Choroid plexus epithelial cell (primary cell): ENCODE results near the gene UVSSA.
"Not testable (repeated sequence)": the region's sequence is repeated elsewhere in the genome, so short reads cannot be mapped to it uniquely, and the experiment has no call there.

Source experiments
- DNase-seq: peaks from one replicate; pipeline ENCODE4 v3.0.0-alpha.2; 2010; ENCODE audit warnings: low read depth
- H3K4me3 ChIP-seq: 2 replicates; pipeline ENCODE4 v1.5.1; 2011; ENCODE audit warnings: low read depth, mild to moderate bottlenecking, control low read depth, low read length, moderate library complexity
- TF ChIP-seq, protein P1 (sequence below): conservative IDR thresholded peaks from 2 replicates; pipeline ENCODE4 v1.5.1; 2011; ENCODE audit warnings: low read depth, mild to moderate bottlenecking, control low read depth, inconsistent platforms, low read length, moderate library complexity

Gene UVSSA

GRCh38 chr4:1334579-1334895 lies 12.5 kb upstream of the UVSSA start:
- TF ChIP-seq, protein P1, sequence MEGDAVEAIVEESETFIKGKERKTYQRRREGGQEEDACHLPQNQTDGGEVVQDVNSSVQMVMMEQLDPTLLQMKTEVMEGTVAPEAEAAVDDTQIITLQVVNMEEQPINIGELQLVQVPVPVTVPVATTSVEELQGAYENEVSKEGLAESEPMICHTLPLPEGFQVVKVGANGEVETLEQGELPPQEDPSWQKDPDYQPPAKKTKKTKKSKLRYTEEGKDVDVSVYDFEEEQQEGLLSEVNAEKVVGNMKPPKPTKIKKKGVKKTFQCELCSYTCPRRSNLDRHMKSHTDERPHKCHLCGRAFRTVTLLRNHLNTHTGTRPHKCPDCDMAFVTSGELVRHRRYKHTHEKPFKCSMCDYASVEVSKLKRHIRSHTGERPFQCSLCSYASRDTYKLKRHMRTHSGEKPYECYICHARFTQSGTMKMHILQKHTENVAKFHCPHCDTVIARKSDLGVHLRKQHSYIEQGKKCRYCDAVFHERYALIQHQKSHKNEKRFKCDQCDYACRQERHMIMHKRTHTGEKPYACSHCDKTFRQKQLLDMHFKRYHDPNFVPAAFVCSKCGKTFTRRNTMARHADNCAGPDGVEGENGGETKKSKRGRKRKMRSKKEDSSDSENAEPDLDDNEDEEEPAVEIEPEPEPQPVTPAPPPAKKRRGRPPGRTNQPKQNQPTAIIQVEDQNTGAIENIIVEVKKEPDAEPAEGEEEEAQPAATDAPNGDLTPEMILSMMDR, result no peak
- DNase-seq, result no peak
- no peak overlapping the region for H3K4me3 ChIP-seq

GRCh38 chr4:1335193-1335883 lies 11.7 kb upstream of the UVSSA start:
- peak; percentile 13 for DNase-seq
- H3K4me3 ChIP-seq, result not testable (repeated sequence)

- DNase-seq, result peak; percentile 60
- TF ChIP-seq, protein P1, result no peak
- H3K4me3 ChIP-seq, result no peak overlapping the region
These were observed 10.9 kb upstream of the UVSSA start for GRCh38 chr4:1336088-1336491.

DNA sequence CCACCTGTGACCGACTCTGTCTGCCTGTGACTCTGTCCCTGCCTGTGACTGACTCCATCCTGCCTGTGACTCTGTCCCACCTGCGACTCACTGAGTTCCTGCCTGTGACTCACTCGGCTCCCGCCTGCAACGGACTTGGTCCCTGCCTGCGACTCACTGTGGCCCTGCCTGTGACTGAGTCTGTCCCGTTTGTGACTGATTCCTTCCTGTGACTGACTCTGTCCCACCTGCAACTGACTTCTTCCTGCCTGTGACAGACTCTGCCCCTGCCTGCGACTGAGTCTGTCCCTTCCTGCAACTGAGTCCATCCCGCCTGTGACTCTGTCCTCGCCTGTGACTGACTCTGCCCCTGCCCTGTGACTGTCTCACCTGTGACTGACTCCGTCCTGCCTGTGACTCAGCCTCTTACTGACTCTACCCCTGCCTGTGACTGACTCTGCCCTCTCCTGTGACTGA lies 9.6 kb upstream of the UVSSA start:
- H3K4me3 ChIP-seq, result no peak overlapping the region
- no peak for DNase-seq
- TF ChIP-seq, protein P1, result no peak

GRCh38 chr4:1337951-1338751 lies 8.9 kb upstream of the UVSSA start:
- H3K4me3 ChIP-seq, result no peak overlapping the region
- TF ChIP-seq, protein P1, result no peak
- DNase-seq, result no peak

DNA sequence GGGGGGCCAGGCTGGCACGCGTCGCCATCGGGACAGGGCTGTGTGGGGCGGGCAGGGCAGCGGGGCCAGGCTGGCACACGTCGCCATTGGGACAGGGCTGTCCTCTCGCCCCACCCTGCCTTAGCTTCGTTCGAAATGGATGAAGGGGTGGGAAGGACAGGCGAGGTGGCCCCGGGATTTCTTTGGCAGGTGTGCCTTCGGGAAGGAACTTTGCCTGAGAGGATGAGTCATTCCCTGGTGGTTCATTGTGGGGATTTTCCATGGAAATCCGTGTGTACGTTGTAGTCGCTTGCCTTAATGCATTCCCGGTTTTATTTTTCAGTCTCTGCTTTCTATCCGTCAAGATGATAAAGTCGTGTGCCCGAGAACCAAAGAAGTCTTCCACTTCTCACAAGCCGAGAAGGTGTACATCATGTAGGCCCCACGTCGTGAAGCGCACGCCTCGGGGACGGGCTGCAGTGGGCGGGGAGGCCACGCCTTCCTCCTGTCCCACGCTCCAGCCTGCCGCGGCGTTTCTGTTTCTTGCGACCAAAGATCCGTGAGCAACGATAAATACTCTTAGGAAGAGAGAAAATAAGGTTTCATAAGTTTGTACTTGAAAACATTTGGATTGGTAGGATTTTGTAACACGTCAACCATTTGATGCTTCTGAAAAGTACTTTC lies 8.1 kb upstream of the UVSSA start:
- no peak for DNase-seq
- no peak overlapping the region for H3K4me3 ChIP-seq
- TF ChIP-seq, protein P1, result no peak

DNA sequence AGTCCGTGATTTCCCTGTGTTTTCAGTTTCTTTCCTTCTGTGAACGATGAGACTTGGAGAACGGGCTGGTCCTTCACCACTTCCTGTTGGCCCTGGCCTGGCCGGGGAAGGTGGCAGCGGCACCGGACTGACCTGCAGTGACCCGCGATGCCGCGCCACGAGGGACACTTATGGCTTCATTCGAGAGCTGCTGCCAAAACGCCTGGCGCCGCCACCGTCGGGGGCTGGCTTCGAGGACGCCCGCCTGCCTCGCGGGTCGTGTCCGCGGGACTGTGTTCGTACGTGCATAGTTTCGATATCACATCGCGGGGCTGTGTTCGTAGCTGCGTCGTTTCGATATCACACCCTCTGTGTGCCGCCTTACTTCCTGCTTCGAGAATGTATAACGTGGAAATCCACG lies 7.5 kb upstream of the UVSSA start:
- TF ChIP-seq, protein P1, result no peak
- no peak overlapping the region for H3K4me3 ChIP-seq
- DNase-seq, result no peak
